Left ventricle myocardium superior (tissue), 1 donor: ENCODE measurements around the gene ERFE. TPM values are rescaled to one million over a fixed set of nuclear protein-coding genes. Genes with fewer than 3 reads are reported as not detected.
A peak's percentile ranks its signal among the peaks of the same experiment; 100 is the strongest.

ENCODE experiments used
- ATAC-seq: fragments of 200-7000 bp; cut with Tn5 transposase; one replicate; pipeline ENCODE4 v1.9.1; 2020; ENCODE audit warnings: mild to moderate bottlenecking, moderate library complexity
- DNase-seq: peaks from one replicate; pipeline ENCODE4 v3.0.0-alpha.2; 2020
- intact Hi-C: fragments of 100-400 bp; cut with micrococcal nuclease; formaldehyde crosslinking; loops from one replicate; pipeline ENCODE4 v1.11.0; 2022
- total RNA-seq: library from RNA; stranded (reverse); fragmentation: NEBNext Ultra II Directional; extraction: Animal tissue kit (Norgen Biotek cat#: 25700); gene quantifications from one replicate; pipeline ENCODE4 v1.2.1, GENCODE V29; 2021
- donor health status: DM: no; HTN: yes; CAD: no; lungs with severe emphysema.

Gene ERFE
- total RNA-seq, 1 donor from 2014 or later = not detected

DNA sequence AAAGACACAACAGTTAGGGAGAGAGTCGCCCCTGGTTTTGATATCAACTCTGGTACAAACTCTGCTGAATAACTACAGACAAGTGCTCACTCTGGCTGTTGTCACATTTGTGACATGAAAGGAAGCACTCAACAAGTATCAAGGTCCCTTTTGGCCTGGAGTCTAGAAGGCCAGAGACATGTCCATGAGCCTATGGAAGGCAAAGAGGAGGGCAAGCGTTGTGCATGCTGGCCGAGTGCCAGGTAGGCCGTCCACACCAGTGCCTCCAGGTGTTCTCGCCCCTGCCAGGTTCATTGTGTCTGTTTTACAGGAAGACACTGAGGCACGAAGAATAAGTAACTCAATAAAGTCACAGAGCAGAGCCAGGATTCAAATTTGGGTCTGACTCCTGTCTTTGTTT lies 23.6 kb downstream of the ERFE start:
- intact Hi-C loops = no loop called here
- DNase-seq (no peak), ATAC-seq (peak; percentile 28)

DNA sequence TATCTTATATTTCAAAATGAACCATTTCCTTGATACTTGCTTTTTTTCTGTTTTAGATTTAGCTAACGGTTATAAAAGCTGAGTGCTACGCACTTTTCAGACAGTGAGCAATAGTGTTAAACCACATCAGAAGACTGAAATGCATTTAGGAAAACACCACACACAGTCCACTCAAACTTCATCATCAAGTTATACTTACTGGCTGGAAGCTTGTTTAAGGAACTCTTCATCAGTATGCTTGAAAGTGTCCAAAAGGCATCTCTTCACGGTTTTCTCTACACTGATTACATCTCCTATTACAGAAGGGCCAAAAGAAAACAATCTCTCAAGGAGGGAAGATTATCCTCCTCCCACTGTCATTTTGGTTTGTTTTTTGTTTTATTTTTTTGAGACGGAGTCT lies 25.1 kb downstream of the ERFE start:
- intact Hi-C loops = no loop called here
- ATAC-seq (no peak), DNase-seq (no peak)

DNA sequence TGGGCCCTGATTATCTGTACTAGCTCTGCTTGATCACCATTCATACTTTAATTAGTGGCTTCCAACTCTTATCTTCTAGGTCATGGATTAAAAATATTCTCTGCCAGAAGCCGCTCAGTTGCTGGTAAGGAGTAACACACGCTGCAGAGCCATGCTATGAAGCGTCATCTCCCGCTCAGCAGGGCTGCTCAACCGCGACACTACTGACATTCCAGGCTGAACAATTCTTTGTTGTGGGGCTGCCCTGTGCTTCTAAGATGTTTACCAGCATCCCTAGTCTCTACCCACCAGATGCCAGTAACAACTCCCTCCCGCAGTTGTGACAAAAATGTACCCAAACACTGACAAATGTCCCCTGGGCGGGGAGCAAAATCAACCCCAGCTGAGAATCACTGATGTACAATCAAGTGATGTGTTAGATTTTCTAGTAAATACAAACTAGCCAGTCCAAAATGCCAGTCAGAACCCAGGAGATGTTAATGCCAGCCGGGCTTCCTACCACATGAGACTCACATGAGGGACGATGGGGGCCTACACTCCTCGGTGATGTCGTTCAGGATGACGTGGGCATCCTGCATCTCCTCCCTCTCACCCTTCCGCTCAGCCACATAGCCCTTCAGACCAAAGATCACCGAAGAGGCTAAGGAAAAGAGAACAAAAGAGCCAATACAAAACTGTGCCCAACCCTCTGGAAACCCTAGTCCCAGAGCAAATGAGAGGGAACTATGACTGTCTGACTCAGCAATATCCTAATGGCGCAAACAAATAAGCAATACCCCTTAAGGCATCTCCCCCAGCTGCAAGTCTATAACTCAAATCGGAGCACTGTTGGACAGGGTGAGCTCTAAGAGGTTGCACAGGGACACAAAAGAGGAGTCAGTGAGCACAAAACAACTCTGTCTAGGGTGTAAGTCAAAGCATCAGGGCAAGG lies 29.1 kb downstream of the ERFE start:
- DNase-seq (no peak), ATAC-seq (peak; percentile 88)
- intact Hi-C loops = no loop called here

DNA sequence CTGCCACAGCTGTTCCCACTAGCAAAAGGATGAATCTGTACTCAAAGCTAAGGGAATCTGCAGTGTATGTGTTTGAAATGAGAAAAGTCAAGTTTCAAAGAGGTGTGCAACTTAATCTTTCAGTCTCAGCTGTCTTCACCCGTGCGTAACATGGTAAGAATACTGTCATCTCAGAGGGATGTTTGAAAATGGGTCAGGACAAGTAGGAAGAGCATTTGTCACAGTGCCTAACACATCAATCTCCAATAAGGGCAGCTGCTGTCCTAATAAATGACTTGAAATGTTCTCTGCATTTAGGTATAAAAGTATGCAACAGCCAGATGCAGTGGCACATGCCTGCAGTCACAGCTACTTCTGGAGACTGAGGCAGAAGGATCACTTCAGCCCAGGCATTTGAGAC lies 31.7 kb downstream of the ERFE start:
- ATAC-seq = no peak
- intact Hi-C loops = no loop called here

DNA sequence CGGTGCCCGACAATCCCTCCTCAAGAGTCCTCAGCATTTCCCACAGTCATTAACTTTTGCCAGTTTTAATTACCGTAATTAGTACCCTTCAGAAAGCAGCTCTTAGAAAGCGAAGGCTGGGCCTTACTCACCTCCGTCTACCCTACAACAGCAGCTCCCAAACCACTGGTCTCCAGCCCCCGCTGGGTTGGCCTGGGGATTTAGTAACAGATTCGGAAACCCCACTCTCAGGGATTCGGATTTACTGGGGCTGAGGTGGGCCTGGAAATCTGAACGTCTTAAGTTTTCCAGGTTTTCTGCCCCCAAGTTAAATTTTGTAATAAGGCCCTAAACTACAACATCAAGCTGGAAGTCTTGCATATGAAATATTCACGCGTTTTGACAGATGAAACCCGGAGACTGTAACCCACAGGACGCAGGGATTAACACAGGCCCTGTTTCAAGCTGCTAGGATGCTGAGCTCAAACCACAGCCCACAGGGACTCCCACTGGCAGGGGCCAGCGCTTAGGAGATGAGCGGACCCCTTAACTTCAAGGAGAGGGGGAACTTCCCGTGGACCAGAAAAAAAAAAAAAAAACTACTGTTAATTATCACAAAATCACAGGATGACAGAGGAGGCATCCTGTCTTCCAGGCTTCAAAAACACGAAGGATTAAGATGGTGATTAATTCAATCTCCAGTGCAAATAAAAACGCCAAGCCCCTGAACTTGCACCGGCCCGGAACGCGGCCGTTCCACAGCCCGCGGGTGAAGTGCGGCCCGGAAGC lies 43.7 kb downstream of the ERFE start:
- ATAC-seq = no peak

More for the DNA sequence above, 31.7 kb downstream of the ERFE start:
- no peak for DNase-seq

DNA sequence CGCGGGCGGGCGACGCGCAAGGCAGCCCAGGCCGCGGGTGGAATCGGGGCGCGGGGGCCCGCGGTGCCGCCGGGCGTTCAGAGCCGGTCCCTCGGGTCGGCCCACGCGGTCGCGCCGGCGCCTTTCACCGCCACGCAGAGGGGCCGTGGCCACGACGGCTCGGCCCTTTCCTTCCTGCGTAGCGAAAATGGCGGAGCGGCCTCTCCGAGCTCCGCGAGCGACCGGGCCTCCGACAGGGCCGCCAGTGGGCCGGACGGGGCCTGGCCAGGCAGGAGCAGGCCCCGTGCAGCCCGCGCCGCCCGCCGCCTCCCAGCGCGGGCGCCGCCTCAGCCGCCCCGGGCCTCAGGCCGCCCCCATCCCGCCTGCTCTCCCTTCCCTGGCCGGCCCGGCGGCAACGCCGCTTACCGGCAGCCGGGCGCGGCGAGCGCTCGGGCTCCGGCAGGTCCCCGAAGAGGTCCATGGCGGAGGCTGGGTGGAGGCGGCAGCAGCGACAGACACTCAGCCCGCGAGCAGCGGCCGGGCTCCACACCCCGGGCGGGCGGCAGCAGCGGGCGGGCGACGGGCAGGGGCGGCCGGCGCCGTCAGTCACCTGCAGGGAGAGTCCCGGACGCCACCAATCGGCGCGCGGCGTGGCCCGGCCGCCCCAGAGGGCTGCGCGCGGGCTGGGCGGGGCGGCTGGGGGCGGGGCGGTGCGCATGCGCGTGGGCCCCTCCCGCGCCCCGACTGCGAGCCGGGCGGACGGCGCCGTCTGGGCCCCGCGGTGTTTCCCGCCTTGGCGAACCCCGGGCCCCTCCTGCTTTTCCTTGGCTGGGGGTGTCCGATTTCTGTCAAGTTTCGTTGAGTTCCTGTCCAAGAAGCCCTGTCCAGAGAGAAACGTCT lies 44.6 kb downstream of the ERFE start, which contains the start of gene ILKAP:
Gene ILKAP, minus strand, starts transcription at position 602 of the 879 bp plus-strand sequence. Its CDS starts 142 bp downstream, at position 460.
- DNase-seq (peak; percentile 95), ATAC-seq (peak; percentile 99)
- intact Hi-C loops = no loop called here

More for the DNA sequence above, 43.7 kb downstream of the ERFE start:
- intact Hi-C loops = no loop called here
- DNase-seq = no peak

DNA sequence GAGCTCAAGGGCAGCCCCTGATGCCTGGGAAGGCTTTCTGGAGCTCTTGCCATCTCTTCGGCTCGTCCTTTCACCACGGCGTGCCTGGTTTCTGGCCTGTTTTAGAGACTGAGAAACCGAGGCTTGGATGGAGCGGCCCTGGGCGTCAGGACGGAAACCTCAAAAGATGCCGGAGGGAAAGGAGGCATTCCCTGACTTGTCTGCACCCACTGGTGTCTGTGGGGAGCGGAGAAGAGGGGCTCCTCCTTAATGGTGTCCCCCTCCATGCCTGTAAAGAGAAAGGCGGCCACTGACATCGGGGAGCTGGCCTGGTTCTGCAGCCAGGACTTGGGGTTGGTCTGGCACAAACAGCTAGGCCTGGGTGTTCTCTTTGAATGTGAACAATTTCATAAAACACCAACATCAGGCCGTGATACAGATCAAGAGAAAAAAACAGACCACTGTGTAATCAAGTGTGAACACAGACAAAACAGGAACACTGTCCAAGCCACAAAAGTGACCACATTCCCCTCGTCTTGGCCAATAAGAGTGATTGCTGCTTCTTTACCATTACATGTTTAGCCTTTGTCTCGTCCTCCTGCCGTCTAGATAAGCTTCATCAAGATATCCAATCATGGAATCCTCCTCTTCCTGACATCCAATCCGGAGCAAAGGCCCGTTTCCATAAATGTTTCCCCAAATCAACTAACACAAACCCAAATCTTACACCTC lies 45.4 kb downstream of the ERFE start:
- DNase-seq (no peak), ATAC-seq (no peak)
- intact Hi-C loops = no loop called here

DNA sequence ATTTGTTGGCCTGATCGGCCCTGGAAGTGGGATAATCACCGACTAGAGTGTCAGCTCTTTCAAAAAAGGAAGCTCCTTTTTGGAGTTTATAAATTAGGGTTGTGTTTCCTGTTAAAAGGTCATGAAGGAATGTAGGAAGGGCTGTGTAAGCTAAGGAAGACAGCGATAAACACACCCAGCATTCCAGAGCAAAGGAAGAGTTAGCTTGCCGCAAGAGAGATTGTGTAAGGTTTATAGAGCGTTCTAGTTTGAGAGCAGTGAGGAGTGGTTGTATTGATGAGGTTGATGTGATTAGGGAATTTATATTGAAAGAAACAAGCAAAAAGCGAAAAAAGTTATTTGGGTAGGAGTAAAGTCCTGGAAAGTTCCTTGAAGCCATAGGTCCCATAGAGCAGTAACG lies 48.2 kb downstream of the ERFE start:
- no peak for ATAC-seq
- no peak for DNase-seq
- intact Hi-C loops = no loop called here

DNA sequence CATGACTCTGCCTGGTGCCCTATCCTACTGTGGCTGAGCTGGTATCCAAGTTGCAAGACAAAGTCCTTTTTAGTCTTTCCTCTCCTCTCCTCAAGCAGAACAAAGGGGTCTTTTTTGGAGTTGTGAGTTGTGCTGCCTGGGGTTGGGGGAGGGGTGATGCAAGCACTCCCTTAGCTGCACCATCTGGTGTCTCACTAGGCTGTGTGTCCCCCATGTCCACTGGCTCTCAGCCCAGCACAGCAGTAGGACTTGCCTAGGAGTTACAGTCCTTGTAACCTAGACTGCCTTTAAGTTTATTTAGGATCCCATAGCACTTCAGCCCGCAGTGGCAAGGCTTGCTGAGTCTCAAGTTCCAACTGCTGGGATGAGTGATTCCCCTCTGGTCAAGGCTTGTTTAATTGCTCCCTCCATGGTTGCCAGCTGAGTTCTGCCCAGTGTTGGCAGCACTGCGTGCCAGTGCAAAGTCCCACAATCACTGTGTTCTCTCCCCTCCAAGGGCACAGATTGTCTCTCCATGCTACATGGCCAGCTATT lies 57.9 kb downstream of the ERFE start:
- intact Hi-C loops = no loop called here
- ATAC-seq = peak; percentile 93
- peak; percentile 45 for DNase-seq

Other genes starting within 250 kb of the ERFE start
- 67.7 TPM for gene UBE2F, start 192.0 kb upstream of the ERFE start, total RNA-seq
- gene SCLY, start 98.0 kb upstream of the ERFE start, total RNA-seq = 14.7 TPM
- gene ESPNL, start 58.6 kb upstream of the ERFE start, total RNA-seq = not detected
- gene KLHL30, start 20.3 kb upstream of the ERFE start, total RNA-seq = 22.0 TPM
- gene ILKAP, start 44.7 kb downstream of the ERFE start, total RNA-seq = 26.7 TPM
- 2.7 TPM for gene HES6, start 81.1 kb downstream of the ERFE start, total RNA-seq
- gene PER2, start 129.6 kb downstream of the ERFE start, total RNA-seq = 4.5 TPM
- gene TRAF3IP1, start 161.5 kb downstream of the ERFE start, total RNA-seq = 13.8 TPM